ENCODE measurements around the gene TBC1D24.
"Not testable (repeated sequence)": the region's sequence is repeated elsewhere in the genome, so short reads cannot be mapped to it uniquely, and the experiment has no call there.

TBC1D24 gene

DNA sequence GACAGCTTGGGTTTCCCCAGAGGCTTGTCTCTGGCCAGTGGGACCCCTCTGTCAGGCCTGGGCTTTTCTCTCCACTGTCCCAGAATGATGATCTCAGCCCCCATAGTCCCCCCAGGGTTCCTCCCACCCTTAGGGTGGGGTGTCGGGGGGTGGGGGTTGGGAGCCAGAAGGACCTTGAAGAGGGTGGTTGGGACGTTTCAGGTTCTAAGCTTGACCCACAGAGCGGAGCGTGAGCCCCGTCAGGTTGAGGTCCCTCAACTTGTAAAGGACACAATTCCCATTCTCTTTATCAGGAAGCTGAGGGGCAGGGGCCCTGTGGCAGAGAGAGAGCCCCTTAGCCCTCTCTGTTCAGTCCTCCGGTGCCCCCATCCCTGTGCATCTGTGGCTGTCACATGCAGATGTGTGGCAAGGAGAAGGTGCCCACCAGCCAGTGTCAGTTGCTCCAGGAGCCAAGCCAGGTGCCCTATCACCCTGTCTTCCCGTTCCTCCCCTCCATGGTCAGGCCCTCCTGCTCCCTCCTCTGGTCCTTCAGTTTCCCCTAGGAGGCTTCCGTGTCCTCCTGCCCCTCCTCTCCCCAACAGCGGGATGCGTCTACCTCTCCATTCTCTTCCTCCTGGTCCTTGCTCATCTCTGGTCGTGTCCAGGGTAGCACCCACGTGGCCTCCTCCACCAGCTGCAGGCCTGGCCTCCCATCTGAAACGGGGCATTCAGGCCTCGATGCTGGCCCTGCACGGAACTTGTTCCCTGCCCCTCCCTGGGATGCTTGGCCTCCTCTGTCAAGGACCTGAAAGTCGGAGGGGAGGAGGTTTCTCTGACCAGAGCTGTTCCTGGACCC lies 5.3 kb upstream of the TBC1D24 start:
- no peak for DNase-seq

DNA sequence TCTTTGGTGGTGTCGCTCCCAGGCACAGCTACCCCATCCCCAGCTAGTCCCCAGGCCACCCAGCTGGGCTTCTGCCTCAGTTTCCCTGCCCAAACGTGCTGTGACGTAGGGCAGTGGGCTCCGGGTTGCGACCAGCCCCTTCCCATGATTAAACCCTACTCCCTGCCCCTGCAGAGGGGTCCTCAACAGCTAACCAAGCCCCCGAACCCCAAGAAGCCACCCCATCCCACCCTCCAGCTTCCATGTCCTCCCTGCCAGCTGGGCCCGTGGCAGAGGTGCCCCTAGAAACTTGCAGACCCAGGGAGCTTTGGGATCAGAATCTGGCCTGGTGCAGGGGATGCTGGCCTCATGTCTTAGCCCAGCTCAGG lies 4.7 kb upstream of the TBC1D24 start:
- no peak for DNase-seq

DNA sequence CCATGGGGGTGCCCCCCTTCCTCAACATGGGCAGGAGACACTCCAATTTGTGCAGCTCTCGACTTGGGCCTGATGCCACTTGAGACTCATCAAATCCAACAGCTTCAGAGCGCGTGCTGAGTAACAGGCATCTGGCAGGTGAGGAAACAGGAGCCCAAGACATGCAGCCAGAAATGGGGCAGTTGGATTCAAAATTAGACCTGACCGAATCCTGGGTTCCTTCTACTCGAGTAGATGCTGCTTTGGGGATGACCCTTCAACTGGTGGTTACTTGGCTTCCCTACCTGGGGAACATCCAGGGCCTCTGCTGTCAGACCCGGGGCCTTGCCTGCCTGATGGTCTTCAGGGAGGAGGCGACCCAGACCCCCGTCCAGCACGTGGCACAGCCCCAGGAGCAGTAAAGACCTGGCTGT lies 4.3 kb upstream of the TBC1D24 start:
- DNase-seq, result no peak

DNA sequence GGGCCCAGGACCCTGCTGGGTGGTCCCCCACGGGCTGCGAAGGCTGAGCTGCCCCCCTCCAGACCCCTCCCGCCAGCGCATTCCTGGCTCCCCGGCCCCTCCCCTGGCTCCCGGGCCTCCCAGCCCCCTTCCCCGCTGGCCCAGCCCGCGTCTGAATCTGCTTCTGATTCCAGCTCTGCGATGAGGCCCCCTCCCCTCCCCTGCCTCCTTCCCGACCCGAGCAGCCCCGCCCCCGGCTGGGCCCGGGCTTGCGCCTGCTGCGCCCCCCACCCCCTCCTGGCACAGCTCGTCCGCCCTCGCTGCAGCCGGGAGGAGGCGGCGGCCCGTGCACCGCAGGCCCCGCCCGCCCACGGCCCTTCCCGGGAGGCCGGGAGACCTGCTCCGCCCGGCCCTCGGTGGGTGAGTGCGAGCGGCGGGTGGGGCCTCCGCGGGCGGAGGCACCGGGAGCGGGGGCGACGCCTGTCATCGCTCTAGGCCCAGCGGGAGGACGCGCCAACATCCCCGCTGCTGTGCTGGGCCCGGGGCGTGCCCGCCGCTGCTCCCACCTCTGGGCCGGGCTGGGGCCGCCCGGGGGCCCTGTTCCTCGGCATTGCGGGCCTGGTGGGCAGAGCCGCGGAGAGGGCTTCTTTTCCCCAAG lies 3.8 kb upstream of the TBC1D24 start, which contains the start of gene NTN3:
NTN3 (plus strand) TSS at position 282 of the 637 bp plus-strand sequence. CDS start 405 bp downstream, outside the sequence.
- DNase-seq, result no peak

DNA sequence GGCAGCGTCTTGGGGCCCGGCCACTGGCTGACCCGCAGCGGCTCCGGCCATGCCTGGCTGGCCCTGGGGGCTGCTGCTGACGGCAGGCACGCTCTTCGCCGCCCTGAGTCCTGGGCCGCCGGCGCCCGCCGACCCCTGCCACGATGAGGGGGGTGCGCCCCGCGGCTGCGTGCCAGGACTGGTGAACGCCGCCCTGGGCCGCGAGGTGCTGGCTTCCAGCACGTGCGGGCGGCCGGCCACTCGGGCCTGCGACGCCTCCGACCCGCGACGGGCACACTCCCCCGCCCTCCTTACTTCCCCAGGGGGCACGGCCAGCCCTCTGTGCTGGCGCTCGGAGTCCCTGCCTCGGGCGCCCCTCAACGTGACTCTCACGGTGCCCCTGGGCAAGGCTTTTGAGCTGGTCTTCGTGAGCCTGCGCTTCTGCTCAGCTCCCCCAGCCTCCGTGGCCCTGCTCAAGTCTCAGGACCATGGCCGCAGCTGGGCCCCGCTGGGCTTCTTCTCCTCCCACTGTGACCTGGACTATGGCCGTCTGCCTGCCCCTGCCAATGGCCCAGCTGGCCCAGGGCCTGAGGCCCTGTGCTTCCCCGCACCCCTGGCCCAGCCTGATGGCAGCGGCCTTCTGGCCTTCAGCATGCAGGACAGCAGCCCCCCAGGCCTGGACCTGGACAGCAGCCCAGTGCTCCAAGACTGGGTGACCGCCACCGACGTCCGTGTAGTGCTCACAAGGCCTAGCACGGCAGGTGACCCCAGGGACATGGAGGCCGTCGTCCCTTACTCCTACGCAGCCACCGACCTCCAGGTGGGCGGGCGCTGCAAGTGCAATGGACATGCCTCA lies 3.1 kb upstream of the TBC1D24 start:
- no peak for DNase-seq

DNA sequence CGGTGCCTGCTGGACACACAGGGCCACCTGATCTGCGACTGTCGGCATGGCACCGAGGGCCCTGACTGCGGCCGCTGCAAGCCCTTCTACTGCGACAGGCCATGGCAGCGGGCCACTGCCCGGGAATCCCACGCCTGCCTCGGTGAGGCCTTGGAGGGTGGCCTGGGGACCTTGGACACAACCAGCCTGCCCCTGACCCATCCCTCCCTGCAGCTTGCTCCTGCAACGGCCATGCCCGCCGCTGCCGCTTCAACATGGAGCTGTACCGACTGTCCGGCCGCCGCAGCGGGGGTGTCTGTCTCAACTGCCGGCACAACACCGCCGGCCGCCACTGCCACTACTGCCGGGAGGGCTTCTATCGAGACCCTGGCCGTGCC lies 2.5 kb upstream of the TBC1D24 start:
- no peak for DNase-seq

DNA sequence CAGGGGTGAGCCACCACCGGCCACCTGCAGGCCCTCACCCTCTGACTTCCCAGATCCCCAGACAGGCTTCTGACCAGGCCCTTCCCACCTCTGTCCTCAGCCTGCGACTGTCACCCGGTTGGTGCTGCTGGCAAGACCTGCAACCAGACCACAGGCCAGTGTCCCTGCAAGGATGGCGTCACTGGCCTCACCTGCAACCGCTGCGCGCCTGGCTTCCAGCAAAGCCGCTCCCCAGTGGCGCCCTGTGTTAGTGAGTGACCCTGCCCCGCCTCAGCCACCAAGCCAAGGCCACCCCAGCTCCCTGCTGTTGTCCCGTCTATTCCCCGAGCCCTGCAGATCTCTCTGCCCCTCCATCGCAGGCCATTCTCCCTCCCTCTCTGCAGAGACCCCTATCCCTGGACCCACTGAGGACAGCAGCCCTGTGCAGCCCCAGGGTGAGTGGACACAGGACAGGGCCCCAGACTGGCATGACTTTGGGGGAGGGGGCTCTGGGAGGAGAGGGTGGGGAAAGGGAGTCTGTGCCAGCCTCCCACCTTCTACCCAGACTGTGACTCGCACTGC lies 2.0 kb upstream of the TBC1D24 start:
- DNase-seq, result no peak

DNA sequence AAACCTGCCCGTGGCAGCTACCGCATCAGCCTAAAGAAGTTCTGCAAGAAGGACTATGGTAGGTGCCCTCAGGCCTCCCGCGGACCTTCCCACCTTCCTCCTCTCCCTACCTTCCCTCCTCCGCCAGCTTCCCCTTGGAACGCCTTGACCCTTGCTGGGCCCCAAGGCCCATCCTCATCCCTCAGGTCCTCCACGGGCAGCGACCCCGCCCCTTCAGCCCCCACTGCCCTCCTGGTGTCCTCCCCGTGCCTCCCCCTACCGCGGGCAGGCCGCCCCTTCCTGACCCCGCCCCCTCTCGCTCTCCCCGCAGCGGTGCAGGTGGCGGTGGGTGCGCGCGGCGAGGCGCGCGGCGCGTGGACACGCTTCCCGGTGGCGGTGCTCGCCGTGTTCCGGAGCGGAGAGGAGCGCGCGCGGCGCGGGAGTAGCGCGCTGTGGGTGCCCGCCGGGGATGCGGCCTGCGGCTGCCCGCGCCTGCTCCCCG lies 1.4 kb upstream of the TBC1D24 start:
- DNase-seq, result no peak

DNA sequence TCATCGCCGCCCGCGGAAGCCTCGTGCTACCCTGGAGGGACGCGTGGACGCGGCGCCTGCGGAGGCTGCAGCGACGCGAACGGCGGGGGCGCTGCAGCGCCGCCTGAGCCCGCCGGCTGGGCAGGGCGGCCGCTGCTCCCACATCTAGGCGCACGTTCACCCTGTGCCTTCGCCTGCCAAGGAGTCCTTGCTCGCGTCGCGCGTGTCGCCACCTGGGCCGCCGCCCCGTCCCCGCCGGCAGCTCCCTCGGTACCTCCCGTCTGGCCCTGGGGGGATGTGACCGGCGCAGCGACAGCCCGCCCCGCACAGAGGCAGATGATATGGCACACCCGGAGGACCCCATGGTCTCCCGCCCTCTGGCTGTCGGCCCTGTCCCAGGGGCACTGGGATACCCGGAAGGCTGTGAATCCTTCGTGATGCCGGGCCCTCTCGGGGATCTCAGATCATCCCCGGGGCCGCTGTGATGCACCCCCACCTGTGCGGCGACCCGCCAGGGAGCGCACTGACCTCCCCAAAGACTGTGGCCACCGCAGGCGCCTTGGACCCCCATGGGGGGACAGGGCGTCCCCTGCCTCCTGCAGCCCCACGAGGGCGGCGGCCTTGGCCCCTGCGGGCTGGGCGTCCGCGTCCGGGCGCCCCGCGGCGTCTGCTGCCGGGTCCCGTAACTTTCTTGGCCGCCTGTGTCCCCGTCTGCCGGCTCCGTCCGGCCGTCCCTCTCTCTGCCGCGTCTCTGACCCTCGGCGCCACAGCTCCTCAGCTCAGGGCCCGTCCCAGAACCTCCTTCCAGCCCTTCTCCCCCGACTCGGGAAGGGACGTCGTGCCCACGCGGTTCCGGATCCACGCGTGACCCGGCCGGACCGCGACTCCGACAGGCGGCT lies 689 bp upstream of the TBC1D24 start:
- DNase-seq, result peak; percentile 60

DNA sequence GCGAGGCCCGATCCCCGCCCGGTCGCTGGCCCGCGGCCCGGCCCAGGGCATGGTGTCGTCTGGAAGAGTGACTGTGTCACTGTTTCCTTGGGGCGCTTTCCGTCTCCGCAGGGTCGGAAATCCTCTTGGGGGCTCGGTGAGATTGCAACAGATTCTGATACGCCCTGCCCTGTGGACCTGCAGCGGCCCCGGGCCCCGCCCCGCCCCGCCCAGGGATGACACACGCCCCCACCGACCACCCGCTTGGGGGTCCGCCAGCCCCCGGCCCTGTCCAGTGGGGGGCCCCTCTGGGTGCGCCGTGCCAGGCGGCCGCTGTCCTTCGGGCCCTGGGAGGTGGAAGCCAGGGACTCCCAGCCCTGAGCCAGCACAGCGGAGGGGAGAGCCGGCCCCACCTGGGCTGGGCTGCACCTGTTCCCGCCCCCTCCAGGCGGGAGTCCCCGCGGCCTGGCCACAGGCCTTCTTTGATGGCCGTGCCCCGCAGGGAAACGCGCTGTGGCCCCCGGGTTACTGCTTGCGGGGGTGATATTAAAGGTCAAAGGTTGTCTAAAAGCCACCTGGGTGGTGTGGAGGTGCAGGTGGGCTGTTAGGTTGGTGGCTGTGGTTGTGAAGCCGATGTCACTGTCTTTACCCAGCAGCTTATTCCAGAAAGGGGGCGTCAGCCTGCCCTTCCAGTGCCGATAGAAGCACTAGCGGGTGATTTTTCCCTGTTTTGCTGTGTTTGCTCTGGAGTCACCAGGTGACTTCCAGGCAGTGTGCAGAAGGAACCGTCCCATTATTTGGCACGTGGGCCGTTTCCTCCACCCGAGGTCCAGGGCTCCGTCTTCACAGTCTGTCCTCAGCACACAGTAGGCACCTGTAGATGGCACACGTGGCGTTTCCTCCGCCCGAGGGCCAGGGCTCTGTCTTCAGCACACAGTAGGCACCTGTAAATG lies 752 bp downstream of the TBC1D24 start:
- peak; percentile 14 for DNase-seq

DNA sequence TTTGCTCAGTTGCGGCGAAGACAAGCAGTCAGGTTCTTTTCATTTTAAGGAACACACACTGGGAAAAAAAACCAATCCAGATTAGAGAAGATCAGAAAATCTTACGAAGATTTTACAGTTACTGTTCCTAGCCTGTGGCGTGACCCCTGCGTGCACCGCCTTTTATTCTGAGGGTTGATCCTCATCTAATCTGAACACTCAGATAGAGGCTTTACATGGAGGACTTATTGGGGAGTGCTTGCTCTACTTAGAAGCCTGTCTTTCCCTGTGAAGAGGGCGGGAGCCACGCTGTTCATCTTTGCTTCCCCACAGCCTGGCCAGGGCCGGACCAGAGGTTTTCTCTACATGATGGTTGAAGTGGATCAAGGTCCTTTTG lies 1.4 kb downstream of the TBC1D24 start:
- DNase-seq, result no peak

DNA sequence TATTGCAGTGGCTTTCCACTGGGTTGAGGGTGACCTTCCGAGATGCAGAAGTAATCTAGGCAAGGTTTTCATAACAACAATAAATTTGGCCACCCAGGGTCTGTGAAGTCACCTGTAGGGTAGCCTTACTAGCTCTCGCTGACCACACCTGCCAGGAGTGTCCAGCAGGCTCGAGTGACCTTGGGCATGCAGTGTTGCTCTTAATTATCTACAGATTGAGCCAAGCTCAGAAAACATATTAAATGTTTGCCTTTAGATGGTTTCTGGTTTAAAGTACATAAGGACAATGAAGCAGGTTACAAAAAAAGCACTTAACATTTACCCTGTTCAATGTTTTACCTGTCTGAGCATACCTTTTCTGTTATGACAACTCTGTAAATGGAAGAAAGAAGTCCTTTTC lies 1.8 kb downstream of the TBC1D24 start:
- DNase-seq, result no peak

DNA sequence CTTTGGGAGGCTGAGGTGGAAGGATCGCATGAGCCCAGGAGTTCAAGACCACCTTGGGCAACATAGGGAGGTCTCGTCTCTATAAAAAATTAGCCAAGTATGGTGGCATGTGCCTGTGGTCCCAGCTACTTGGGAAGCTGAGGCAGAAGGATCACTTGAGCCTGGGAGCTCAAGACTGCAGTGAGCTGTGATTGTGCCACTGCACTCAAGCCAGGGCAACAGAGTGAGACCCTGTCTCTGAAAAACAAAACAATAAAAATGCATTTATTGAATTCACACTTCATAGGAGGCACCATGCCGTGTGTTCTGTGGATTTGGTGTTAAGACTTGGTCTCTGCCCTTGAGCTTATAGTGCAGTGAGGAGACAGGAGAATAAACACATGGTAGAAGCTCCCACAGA lies 2.4 kb downstream of the TBC1D24 start:
- no peak for DNase-seq

DNA sequence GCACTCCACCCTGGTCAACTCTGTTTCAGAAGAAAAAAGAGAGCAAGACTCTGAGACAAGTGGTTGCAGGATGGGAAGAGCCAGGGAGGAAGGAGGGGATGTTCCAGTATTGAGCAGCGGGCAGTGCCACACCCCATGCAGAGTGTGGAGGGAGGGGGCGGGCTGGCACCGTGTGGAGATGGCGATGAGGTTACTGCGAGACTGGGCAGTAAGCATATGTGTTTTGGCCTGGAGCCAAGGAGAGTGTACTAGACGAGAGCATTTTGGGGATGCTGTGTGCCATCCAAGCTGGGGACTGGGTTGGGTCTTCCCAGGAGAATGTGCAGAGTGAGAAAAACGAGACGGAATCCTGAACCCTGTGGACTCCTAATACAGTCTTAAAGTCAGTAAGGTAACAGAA lies 3.4 kb downstream of the TBC1D24 start:
- DNase-seq, result no peak

DNA sequence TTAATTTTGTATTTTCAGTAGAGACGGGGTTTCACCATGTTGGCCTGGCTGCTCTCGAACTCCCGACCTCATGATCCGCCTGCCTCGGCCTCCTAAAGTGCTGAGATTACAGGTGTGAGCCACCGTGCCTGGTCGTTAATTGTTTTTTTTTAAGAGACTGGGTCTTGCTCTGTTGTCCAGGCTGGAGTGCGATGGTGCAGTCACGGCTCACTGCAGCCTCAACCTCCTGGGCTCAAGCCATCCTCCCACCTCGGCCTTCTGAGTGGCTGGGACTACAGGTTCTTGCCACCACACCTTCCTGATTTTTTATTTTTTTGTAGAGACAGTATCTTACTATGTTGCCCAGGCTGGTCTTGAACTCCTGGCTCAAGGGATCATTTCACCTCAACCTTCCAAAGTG lies 5.1 kb downstream of the TBC1D24 start:
- not testable (repeated sequence) for DNase-seq

DNA sequence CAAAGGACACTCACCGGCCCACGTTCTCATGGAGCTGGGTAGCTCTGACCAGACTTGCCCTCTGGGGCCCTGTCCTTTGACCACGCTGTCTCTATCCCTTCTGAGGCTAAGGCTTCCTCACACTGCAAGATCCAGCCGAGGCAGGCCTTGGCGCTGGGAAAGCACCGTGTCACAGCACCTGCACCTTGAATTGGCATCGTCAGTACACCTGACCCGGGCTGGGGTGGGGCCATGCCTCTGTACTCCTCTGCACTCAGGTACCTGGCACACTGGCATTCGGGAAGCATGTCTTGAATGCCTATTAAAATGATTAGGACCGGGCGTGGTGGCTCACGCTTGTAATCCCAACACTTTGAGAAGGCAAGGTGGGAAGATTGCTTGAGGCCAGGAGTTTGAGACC lies 6.0 kb downstream of the TBC1D24 start:
- DNase-seq, result no peak

DNA sequence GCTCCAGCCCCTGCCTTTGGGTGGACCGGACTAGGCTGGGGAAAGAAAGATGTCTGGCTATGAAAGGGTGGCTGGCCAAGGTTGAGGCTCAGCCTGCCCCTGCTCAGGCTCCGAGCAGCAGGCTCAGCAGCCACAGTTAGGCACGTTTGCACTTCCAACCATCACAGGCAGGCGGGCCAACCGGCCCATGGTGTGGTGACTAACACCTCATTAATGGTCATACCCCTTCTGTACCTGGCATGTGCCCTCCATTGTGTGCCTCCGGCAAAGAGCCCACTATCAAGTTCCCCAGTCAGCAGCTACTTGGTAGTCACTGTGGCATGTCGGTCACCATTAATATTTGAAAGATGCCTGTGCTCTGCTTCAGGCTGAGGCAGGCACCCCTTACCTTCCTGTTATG lies 6.7 kb downstream of the TBC1D24 start:
- DNase-seq, result no peak

DNA sequence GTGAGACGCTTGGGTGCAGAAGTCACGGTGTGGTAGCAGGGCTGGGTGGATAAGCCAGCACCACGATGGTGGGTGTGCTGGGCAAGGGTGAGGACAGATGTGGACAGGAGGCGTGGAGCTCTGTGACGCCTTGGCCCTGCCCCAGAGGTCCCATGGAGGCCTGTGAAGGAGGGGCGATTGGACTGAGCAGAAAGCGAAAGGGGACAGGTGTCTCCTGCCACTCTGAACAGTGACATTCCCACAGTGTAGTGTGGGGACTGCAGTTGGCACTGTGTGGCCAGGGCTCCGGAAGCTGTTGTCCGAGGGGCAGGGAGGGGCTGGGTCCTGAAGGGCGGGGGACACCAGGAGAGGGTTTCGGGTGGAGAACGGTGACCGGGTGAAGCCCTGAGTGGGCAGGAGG lies 7.3 kb downstream of the TBC1D24 start:
- DNase-seq, result no peak

DNA sequence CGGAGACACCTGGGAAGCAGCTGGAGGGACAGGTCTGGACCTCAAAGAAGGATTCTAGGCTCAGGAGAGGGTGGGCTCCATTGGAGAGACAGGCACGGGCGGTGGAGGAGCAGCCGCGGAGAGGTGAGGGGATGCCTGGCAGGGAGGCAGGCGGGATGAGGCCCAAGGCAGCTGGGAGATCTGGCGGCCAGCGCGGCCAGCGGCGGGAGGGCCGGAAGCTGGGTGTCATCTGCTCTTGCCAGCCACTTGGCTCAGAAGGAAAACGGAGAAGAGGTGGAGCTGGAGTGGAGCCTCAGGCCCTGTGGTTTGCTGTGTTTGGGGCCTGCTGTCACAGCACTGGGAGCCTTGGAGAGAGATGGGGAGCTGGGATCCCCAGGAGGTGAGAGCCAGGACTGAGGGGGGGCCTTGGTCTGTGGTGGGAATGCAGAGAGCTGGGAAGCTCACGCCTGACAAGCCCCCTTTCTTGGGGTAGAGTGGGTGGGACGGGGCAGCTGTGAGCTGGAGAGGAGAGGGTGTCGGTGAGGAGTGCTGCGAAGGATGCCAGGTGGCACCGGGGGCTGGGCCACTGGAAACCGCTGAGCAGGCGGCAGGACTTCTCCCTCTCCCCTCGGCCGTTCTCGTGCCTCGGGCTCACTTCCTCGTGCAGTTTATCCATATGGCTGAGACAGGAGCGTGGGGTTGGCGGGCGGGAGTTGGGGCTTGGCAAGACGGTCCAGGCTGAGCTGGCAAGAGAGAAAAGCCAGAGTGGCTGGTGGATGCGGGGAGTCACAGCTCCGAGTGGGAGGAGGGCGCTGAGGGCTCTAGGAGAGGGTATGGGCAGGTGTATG lies 8.0 kb downstream of the TBC1D24 start:
- no peak for DNase-seq

Data from CD4-positive, alpha-beta T cell treated with Interferon gamma for 1 hour (primary cell).